HG03175 (cell line): ENCODE measurements around the gene MRPL1.
"Not testable (repeated sequence)": the region's sequence is repeated elsewhere in the genome, so short reads cannot be mapped to it uniquely, and the experiment has no call there.

Experiments used
- ATAC-seq: cut with Tn5 transposase; IDR thresholded peaks from one replicate; pipeline ENCODE4 v1.9.1; 2021; ENCODE audit warnings: mild to moderate bottlenecking, moderate library complexity; ENCODE audit not compliant: unreplicated experiment

The MRPL1 gene

DNA sequence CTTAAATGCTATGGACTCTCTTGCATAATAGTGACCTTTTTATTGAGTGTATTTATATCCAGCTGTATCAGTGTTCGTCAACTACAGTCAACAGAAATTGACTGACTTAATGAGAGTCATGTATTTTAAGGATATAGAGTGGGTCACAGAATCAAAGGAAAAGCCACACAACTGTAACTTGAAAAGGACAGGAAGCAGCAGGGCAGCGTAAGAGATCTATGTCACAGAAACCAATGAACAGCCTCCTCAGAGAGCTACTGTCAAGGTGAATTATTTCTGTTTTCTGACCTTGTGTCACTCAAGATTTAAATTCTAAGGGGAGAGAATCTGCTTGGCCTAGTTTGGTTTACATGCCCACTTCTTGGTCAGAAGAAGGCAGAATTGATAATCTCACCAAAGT, 100.4 kb downstream of the MRPL1 start:
- ATAC-seq = no peak

DNA sequence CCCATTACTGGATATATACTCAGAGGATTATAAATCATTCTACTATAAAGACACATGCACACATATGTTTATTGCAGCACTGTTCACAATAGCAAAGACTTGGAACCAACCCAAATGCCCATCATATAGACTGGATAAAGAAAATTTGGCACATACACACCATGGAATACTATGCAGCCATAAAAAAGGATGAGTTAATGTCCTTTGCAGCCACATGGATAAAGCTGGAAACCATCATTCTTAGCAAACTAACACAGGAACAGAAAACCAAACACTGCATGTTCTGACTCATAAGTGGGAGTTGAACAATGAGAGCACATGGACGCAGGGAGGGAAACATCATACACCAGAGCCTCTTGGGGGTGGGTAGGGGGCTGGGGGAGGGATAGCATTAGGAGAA, 111.0 kb downstream of the MRPL1 start:
- not testable (repeated sequence) for ATAC-seq

DNA sequence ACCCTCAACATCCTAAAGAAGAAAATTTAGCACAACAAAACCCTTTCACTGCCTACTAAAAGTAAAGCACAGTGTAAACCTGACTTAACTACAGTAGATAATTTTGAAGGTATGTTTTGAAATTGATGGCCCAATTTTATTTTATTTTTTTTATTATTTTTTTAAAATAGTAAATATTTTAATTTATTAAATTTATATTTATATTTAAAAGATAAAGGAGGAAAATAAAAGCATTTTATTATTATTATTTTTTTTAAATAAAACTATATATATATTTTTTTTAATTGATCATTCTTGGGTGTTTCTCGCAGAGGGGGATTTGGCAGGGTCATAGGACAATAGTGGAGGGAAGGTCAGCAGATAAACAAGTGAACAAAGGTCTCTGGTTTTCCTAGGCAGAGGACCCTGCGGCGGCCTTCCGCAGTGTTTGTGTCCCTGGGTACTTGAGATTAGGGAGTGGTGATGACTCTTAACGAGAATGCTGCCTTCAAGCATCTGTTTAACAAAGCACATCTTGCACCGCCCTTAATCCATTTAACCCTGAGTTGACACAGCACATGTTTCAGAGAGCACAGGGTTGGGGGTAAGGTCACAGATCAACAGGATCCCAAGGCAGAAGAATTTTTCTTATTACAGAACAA, 120.4 kb downstream of the MRPL1 start:
- ATAC-seq = not testable (repeated sequence)

DNA sequence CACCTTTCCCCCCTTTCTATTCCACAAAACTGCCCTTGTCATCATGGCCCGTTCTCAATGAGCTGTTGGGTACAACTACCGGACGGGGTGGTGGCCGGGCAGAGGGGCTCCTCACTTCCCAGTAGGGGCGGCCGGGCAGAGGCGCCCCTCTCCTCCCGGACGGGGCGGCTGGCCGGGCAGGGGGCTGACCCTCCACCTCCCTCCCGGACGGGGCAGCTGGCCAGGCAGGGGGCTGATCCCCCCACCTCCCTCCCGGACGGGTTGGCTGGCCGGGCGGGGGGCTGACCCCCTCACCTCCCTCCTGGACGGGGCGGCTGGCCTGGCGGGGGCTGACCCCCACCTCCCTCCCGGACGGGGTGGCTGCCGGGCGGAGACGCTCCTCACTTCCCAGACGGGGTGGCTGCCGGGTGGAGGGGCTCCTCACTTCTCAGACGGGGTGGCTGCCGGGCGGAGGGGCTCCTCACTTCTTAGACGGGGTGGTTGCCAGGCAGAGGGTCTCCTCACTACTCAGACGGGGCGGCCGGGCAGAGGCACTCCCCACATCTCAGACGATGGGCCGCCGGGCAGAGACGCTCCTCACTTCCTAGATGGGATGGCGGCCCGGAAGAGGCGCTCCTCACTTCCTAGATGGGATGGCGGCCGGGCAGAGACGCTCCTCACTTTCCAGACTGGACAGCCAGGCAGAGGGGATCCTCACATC, 121.1 kb downstream of the MRPL1 start:
- not testable (repeated sequence) for ATAC-seq

DNA sequence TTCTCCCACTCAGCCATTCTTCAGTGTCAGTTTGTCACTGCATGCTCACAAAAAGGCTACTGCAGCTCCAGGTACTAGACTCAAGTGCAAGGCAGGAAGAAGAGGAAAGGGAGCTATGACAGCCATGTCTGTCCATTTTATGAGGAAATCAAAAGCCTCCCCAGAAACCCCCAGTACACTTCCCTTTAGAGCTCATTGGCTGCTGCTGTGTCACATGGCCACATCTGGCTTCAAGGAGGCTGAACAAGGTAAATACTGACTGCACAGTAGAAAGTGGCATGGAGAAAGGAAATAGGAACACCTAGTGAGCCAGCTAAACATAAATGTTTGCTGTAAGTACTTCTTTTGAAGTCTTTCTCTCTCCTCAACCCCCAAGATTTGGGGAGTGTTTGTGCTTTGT, 127.3 kb downstream of the MRPL1 start:
- no peak for ATAC-seq

DNA sequence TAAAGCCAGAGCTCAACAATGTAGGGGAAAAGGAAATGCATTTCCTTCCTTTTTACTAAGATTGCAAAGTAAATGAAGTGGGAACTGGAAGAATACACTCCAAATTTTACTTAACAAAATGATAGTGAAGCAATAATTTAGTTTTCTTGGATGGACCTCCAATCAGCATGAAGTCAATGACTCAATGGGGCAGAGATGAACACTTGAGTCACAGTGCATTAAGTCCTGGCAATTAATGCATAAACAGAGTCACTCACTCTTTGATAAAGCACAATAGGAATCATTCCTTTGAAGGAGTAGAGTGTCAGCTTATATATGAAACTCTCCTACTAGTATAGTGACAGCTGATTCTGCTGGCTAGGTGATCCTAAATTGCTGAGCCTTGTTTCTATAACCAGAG, 127.8 kb downstream of the MRPL1 start:
- ATAC-seq = no peak

DNA sequence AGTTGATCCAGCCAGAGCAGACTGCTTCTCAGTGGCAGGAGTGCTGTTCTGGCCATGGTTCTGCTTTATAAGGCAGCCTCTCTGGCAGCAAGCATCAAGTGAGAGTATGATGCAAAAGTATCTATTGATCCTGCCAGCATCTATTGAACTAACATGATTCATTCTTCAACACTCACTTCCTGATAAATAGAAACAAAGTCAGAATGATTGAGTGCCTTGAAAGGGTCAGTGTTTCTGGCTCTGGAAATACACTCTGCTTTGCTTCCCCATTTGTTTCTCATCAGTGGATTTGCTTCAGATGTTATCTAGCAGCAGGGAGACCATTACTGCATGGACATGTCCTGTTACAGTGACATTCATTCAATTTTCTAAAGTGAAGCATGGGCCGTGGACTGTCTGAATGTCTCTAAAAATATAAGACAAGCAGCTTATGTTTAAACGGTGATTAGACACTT, 128.3 kb downstream of the MRPL1 start:
- no peak for ATAC-seq

DNA sequence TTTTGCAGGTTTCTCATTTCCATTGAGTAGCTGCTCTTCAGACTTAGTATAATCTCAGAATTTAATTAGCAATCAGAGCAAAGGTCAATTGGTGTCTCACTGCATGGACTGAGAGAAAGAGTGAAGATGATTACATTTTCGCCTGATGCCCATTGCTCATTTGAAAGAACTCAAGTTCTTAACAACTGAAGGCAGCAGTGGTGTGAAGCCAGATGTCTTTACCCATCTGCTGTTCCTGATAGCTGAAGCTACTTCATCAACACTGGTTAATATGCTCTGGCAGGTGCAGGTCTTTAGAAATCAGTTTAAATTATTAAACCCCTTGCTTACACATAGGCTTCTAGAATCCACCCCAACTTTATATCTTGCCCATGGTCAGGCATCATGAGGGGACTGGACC, 130.0 kb downstream of the MRPL1 start:
- ATAC-seq = no peak

DNA sequence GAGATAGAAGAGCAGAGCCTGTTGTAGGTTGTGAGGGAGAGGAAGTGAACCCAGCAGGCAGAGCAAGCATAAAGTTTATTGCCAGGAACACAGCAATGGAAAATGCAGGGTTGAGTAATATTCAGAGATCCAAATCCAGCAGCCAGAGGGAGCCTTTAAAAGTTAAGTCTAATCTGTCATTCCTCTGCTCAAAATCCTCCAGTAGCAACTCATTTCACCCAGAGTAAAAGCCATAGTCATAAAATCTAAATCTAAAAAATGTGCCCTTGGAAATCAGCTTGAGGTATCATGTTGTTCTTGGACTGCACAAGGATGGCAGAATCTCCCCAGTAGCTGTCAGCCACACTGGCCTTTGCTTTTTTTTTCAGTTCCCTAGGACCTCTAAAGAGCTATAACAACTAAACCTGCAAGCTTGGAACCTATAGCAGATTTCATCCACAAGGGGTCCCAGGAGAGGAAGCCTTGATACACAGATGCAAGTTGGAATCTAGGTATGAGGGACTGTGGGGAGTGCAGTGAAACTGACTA, 131.6 kb downstream of the MRPL1 start:
- ATAC-seq = peak; percentile 70

DNA sequence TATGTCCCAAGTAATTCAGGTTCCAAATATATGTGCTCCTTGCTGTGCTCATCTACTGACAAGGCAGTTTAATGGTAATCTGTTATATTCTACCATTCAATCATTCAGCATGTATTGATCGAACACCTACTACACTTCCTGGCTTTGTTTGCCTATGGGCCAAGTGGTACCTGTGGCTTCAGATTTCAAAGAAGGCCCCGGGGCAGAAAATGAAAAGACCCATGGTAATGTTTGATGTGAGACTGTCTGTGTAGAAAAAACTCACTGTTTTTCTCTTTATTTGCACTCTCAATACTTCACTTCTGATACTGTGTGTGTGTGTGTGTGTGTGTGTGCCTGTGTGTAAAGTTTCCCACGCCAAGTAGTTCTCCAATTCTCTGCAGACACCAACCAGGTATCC, 133.4 kb downstream of the MRPL1 start:
- no peak for ATAC-seq

DNA sequence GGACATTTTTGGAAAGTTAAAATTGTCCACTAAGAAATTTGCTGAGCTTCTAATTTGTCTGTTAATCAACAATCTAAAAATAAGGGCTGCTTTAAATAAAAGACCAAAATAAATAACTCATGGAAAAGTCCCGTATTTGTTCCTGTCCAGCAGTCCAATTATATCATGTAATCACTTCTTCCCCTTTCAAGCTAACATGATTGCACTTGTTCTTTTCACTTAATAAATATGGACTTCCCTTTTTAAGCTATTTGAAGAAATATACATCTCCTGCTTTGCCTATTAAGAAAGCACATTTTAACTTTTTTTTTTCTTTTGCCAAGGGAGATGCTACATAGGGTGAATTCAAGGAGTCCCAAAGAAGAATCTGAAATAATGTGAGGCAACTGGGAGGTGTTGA, 138.9 kb downstream of the MRPL1 start:
- ATAC-seq = no peak

DNA sequence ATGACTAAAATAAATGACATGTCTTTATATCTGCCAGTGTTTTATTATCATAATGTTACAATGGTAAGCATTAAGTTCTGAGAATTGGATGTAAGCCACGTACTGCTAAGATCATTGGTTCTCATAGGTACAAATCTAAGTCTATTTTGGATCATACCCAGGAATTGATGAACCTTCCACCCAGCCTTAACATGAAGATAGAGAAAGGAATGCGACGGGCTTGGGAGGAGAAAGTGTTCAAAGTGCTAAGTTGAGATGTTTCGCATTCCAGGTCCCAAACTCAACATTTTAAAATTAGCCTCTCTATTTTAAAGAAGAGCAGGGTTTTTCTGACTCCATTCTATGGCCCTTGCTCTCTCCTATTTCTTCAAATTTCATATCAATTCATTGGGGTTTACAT, 139.6 kb downstream of the MRPL1 start:
- no peak for ATAC-seq
